ENCODE measurements around the gene RCC2. TPM values are rescaled to one million over a fixed set of nuclear protein-coding genes. Genes with fewer than 3 reads are reported as not detected.

Gene RCC2
- polyA plus RNA-seq, 1 donor (not counting 4 experiments of a cell fraction or from before 2014, with no cell fraction given) = 45.2 TPM

- no peak overlapping the region for H3K4me3 ChIP-seq (ENCODE audit: control insufficient read depth in 2 of 3, extremely low read depth in 1 of 3, insufficient read depth in 2 of 3, low read depth in 1 of 3, low read length in 3 of 3)
- H3K27me3 ChIP-seq (ENCODE audit: control insufficient read depth, extremely low read depth, insufficient read depth, low read length) = no peaks in the 10 kb centered on the region
- DNase-seq (ENCODE audit: low read depth, low spot score) = no peak
- no peak for FAIRE-seq
- no peaks in the 10 kb centered on the region for H3K79me2 ChIP-seq (ENCODE audit: control insufficient read depth, insufficient read depth, low read length)
- no peaks in the 10 kb centered on the region for H3K9me3 ChIP-seq (ENCODE audit: control insufficient read depth, low read depth, low read length)
- TF ChIP-seq CTCF (optimal IDR thresholded peaks at IDR 0.05 in 1 of 3, IDR thresholded peaks at IDR 0.05 in 1 of 3, conservative IDR thresholded peaks at IDR 0.05 in 1 of 3; ENCODE audit: extremely low read depth in 1 of 3, insufficient read depth in 2 of 3, low read length in 3 of 3) (no peak), EZH2 (IDR thresholded peaks at IDR 0.05; ENCODE audit: low read length) (no peak)
- no peak overlapping the region for H3K4me2 ChIP-seq (ENCODE audit: control insufficient read depth, extremely low read depth, insufficient read depth, low read depth, low read length)
- H3K9me1 ChIP-seq (ENCODE audit: control insufficient read depth, extremely low read depth, insufficient read depth, low read length) = no peaks in the 10 kb centered on the region
- H4K20me1 ChIP-seq (ENCODE audit: control insufficient read depth, extremely low read depth, insufficient read depth, low read length) = no peaks in the 10 kb centered on the region
- dilution Hi-C loops (cut with MboI; ENCODE audit: extremely low pct_ligation_motif_present, low sequenced_read_pairs) = no loop called here
- peaks cover 0 to 5% of the 10 kb centered on the region in 2 experiments for H3K36me3 ChIP-seq (ENCODE audit: control insufficient read depth in 2 of 2, extremely low read depth in 1 of 2, insufficient read depth in 2 of 2, low read length in 2 of 2)
- no peak overlapping the region for H3K27ac ChIP-seq (ENCODE audit: control insufficient read depth, insufficient read depth, low read length)
- H3K4me1 ChIP-seq (ENCODE audit: control insufficient read depth, extremely low read depth, insufficient read depth, low read length) = peaks cover 11% of the 10 kb centered on the region
- H3K9ac ChIP-seq (ENCODE audit: control insufficient read depth, extremely low read depth, insufficient read depth, low read length) = no peak overlapping the region
- H2AFZ ChIP-seq (ENCODE audit: control insufficient read depth, low read length) = no peak overlapping the region
Measured at GRCh38 chr1:17401841-17402240, 37.6 kb downstream of the RCC2 start.

GRCh38 chr1:17400725-17401341 is 38.6 kb downstream of the RCC2 start:
- Histone ChIP-seq H3K4me3 (ENCODE audit: control insufficient read depth in 2 of 3, extremely low read depth in 1 of 3, insufficient read depth in 2 of 3, low read depth in 1 of 3, low read length in 3 of 3) (no peak overlapping the region), H3K4me2 (ENCODE audit: control insufficient read depth, extremely low read depth, insufficient read depth, low read depth, low read length) (no peak overlapping the region), H3K9ac (ENCODE audit: control insufficient read depth, extremely low read depth, insufficient read depth, low read length) (no peak overlapping the region), H3K27ac (ENCODE audit: control insufficient read depth, insufficient read depth, low read length) (no peak overlapping the region), H4K20me1 (ENCODE audit: control insufficient read depth, extremely low read depth, insufficient read depth, low read length) (no peaks in the 10 kb centered on the region), H3K4me1 (ENCODE audit: control insufficient read depth, extremely low read depth, insufficient read depth, low read length) (peaks cover 11% of the 10 kb centered on the region), H3K36me3 (ENCODE audit: control insufficient read depth in 2 of 2, extremely low read depth in 1 of 2, insufficient read depth in 2 of 2, low read length in 2 of 2) (peaks cover 0 to 3% of the 10 kb centered on the region in 2 experiments), H2AFZ (ENCODE audit: control insufficient read depth, low read length) (no peak overlapping the region), H3K79me2 (ENCODE audit: control insufficient read depth, insufficient read depth, low read length) (no peaks in the 10 kb centered on the region), H3K27me3 (ENCODE audit: control insufficient read depth, extremely low read depth, insufficient read depth, low read length) (no peaks in the 10 kb centered on the region), H3K9me3 (ENCODE audit: control insufficient read depth, low read depth, low read length) (no peaks in the 10 kb centered on the region), H3K9me1 (ENCODE audit: control insufficient read depth, extremely low read depth, insufficient read depth, low read length) (no peaks in the 10 kb centered on the region)
- DNase-seq (ENCODE audit: low read depth, low spot score) (no peak), FAIRE-seq (no peak)
- dilution Hi-C loops (cut with MboI; ENCODE audit: extremely low pct_ligation_motif_present, low sequenced_read_pairs) = no loop called here
- TF ChIP-seq EZH2 (IDR thresholded peaks at IDR 0.05; ENCODE audit: low read length) = no peak
- no peak for TF ChIP-seq CTCF (optimal IDR thresholded peaks at IDR 0.05 in 1 of 3, IDR thresholded peaks at IDR 0.05 in 1 of 3, conservative IDR thresholded peaks at IDR 0.05 in 1 of 3; ENCODE audit: extremely low read depth in 1 of 3, insufficient read depth in 2 of 3, low read length in 3 of 3)

All from keratinocyte (primary cell).